Fibroblast of lung (primary cell): ENCODE measurements around the gene GSN. TPM values are rescaled to one million over a fixed set of nuclear protein-coding genes. Genes with fewer than 3 reads are reported as not detected.

Experiments used
- DNase-seq, 2 donors: peaks; one replicate each; pipeline versions ENCODE4 v3.0.0 to v3.0.0-alpha.2; 2010; ENCODE audit warnings: low read depth in 2 of 2
- H2AFZ ChIP-seq: 2 replicates; pipeline ENCODE4 v1.5.1; 2012; ENCODE audit warnings: low read length, control low read depth, inconsistent platforms
- H3K27ac ChIP-seq: 2 replicates; pipeline ENCODE4 v1.5.1; 2011; ENCODE audit warnings: low read length, control low read depth; ENCODE audit not compliant: insufficient read depth
- H3K27me3 ChIP-seq: 2 replicates; pipeline ENCODE4 v1.5.1; 2011; ENCODE audit warnings: mild to moderate bottlenecking, low read length; ENCODE audit not compliant: control insufficient read depth, insufficient read depth
- H3K36me3 ChIP-seq: 2 replicates; pipeline ENCODE4 v1.5.1; 2011; ENCODE audit warnings: low read length; ENCODE audit not compliant: control insufficient read depth, insufficient read depth
- H3K4me1 ChIP-seq: 2 replicates; pipeline ENCODE4 v1.5.1; 2011; ENCODE audit warnings: low read length; ENCODE audit not compliant: control insufficient read depth, insufficient read depth; ENCODE audit errors: extremely low read depth
- H3K4me2 ChIP-seq: 2 replicates; pipeline ENCODE4 v1.5.1; 2011; ENCODE audit warnings: low read length, control low read depth; ENCODE audit not compliant: insufficient read depth; ENCODE audit errors: extremely low read depth
- H3K4me3 ChIP-seq, 4 experiments: fragments of 200-600 bp in 1 of 4; sonication (generic) in 1 of 4; replicated peaks in 1 of 4; 2 replicates each; pipeline ENCODE4 v1.5.1; 2011 to 2016; ENCODE audit warnings: low read length in 4 of 4, low read depth in 3 of 4, mild to moderate bottlenecking in 3 of 4, control low read depth in 2 of 4, inconsistent platforms in 1 of 4, mixed read lengths in 1 of 4; ENCODE audit not compliant: insufficient read depth in 1 of 4; ENCODE audit errors: control extremely low read depth in 1 of 4
- H3K79me2 ChIP-seq: 2 replicates; pipeline ENCODE4 v1.5.1; 2012; ENCODE audit warnings: mild to moderate bottlenecking, low read length, inconsistent platforms; ENCODE audit not compliant: control insufficient read depth, insufficient read depth
- H3K9ac ChIP-seq: 2 replicates; pipeline ENCODE4 v1.5.1; 2011; ENCODE audit warnings: mild to moderate bottlenecking, low read length, control low read depth; ENCODE audit not compliant: insufficient read depth
- H3K9me3 ChIP-seq: 2 replicates; pipeline ENCODE4 v1.5.1; 2012; ENCODE audit warnings: low read depth, low read length; ENCODE audit not compliant: control insufficient read depth, insufficient read depth
- H4K20me1 ChIP-seq: 2 replicates; pipeline ENCODE4 v1.5.1; 2011; ENCODE audit warnings: low read length; ENCODE audit not compliant: control insufficient read depth, insufficient read depth; ENCODE audit errors: extremely low read depth
- EZH2 ChIP-seq: IDR thresholded peaks from 2 replicates; pipeline ENCODE4 v1.5.1; 2012; ENCODE audit warnings: low read length, control low read depth, mild to moderate bottlenecking; ENCODE audit errors: missing control alignments
- polyA plus RNA-seq, 2 donors: library from polyadenylated mRNA; depleted of rRNA in 1 of 2; stranded (reverse) in 1 of 2; unstranded in 1 of 2; fragments of >200 nt; gene quantifications; 2 replicates each; pipeline ENCODE4 v1.2.1, GENCODE V29; 2011 to 2012; ENCODE audit warnings: missing spikeins in 1 of 2
- total RNA-seq: library from RNA; depleted of rRNA; stranded (reverse); fragments of >200 nt; gene quantifications from 2 replicates; pipeline ENCODE4 v1.2.1, GENCODE V29; 2014
- TF ChIP-seq, protein P1 (sequence below), 2 donors: IDR thresholded peaks in 1 of 2; conservative IDR thresholded peaks in 1 of 2; 1 replicate in 1 of 2; 2 replicates in 1 of 2; pipeline ENCODE4 v1.5.1; 2011 to 2012; ENCODE audit warnings: low read length in 2 of 2, control low read depth in 1 of 2, inconsistent platforms in 1 of 2, low read depth in 1 of 2, mild to moderate bottlenecking in 1 of 2

GSN gene
- total and polyA plus RNA-seq, 2 donors (not counting 1 experiment from before 2014, with no cell fraction given), result 432 to 588 TPM

DNA sequence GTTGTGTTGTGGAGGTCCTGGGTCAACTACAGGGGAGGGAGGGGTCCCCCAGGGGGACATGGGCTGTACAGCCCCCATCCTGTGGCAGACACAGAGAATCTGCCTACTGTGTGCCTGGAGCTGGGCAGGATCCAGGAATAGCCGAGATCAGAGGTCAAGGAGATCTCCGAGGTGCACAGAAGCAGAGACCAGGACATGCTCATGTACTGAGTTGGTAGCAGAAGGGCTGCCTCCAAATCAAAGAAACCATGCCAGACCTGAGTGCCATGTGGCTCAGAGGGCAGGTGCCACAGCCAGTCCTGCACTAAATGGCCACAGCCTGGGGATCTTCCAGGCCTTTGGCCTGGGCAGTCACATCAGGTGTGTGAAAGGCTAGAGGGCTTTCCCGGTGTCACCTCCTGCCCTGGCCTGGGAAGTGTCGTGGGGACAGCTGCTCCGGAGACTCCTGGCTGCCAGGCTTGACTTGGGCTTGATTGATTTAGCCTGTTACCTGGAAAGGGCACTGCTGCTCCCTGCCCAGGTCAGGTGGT is 27.8 kb downstream of the GSN start:
- H3K4me1 ChIP-seq, result peaks cover 11% of the 10 kb centered on the region

DNA sequence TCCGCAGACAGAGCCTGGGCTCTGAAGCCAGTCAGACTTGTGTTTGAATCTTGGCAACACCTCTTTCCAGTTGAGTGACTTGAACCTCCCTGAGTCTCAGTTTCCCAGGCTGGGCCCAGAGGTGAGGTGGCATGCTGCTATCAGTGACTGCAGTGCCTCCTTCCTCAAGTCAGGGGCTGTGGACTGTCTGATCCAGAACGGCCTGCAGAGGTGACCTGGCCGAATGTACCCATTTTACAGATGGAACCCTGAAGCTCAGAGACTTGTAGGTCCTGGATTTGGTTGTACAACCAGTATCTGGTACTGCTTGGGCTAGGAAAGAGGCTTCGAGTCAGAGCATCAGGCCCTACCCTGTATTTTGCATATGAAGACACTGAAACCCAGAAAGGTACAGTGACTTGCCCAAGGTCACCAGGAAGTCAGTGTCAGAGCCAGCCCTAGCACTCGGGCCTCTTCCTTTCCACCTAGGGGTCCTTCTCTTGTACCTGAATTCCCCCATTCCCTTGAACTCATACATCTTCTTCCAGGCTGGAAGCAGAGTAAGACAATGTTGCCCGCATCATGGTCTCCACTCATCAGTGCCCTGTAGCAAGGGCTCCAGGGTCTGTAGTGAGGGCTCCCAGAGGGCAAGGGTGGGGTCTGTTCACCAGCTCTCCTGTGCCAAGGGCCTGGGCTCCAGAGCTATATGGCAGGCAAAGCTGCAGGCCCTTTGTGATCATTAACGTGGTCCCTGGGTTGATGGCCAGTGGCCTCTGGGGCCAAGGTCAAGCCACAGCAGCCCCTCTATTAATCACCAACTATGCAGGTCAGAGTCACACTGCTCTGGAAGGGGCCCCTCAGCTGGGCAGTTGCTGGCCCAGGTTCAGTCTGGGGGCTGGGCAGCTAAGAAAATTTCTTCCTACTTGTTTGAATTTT is 28.5 kb downstream of the GSN start:
- H3K36me3 ChIP-seq, result peaks cover 12% of the 10 kb centered on the region
- no peak for DNase-seq
- H3K9ac ChIP-seq, result no peak overlapping the region
- H3K9me3 ChIP-seq, result no peaks in the 10 kb centered on the region
- no peak overlapping the region for H3K4me3 ChIP-seq
- H4K20me1 ChIP-seq, result no peaks in the 10 kb centered on the region
- H3K79me2 ChIP-seq, result peaks cover 6% of the 10 kb centered on the region
- H2AFZ ChIP-seq, result no peak overlapping the region
- no peak overlapping the region for H3K27ac ChIP-seq
- H3K27me3 ChIP-seq, result no peaks in the 10 kb centered on the region
- H3K4me2 ChIP-seq, result no peak overlapping the region
- no peak for TF ChIP-seq EZH2
- TF ChIP-seq, protein P1, sequence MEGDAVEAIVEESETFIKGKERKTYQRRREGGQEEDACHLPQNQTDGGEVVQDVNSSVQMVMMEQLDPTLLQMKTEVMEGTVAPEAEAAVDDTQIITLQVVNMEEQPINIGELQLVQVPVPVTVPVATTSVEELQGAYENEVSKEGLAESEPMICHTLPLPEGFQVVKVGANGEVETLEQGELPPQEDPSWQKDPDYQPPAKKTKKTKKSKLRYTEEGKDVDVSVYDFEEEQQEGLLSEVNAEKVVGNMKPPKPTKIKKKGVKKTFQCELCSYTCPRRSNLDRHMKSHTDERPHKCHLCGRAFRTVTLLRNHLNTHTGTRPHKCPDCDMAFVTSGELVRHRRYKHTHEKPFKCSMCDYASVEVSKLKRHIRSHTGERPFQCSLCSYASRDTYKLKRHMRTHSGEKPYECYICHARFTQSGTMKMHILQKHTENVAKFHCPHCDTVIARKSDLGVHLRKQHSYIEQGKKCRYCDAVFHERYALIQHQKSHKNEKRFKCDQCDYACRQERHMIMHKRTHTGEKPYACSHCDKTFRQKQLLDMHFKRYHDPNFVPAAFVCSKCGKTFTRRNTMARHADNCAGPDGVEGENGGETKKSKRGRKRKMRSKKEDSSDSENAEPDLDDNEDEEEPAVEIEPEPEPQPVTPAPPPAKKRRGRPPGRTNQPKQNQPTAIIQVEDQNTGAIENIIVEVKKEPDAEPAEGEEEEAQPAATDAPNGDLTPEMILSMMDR (conservative IDR thresholded peaks at IDR 0.05 in 1 of 2, IDR thresholded peaks at IDR 0.05 in 1 of 2; ENCODE audit: low read depth in 1 of 2, low read length in 2 of 2), result no peak
- peaks cover 11% of the 10 kb centered on the region for H3K4me1 ChIP-seq

More for the DNA sequence above, 27.8 kb downstream of the GSN start:
- Histone ChIP-seq H3K27me3 (no peaks in the 10 kb centered on the region), H3K36me3 (peaks cover 11% of the 10 kb centered on the region), H3K9me3 (no peaks in the 10 kb centered on the region), H3K4me3 (no peak overlapping the region), H3K27ac (no peak overlapping the region), H3K79me2 (peaks cover 6% of the 10 kb centered on the region), H3K4me2 (no peak overlapping the region), H3K9ac (no peak overlapping the region), H2AFZ (no peak overlapping the region), H4K20me1 (no peaks in the 10 kb centered on the region)
- TF ChIP-seq EZH2, result no peak
- TF ChIP-seq, protein P1 (conservative IDR thresholded peaks at IDR 0.05 in 1 of 2, IDR thresholded peaks at IDR 0.05 in 1 of 2; ENCODE audit: low read depth in 1 of 2, low read length in 2 of 2), result no peak
- DNase-seq, result no peak

DNA sequence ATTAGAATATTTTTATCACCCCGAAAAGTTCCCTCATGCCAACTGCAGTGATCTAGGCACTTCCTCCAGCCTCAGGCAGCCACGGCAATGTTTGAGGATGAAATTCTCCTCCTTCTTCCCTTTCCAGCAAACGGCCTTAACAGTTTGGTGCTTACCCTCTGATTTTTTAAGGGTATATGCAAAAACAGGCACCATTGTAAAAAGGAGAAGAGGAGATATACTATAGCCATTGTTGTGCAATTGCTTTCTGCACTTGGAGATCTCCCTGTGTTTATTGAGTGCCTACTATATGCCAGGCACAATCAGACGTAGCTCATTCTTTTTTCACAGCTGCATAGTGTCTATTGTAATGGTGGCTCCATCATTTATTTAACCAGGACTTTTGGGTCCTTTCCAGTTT is 29.4 kb downstream of the GSN start:
- H3K9ac ChIP-seq, result no peak overlapping the region
- peaks cover 11% of the 10 kb centered on the region for H3K4me1 ChIP-seq
- no peak for TF ChIP-seq EZH2
- TF ChIP-seq, protein P1 (conservative IDR thresholded peaks at IDR 0.05 in 1 of 2, IDR thresholded peaks at IDR 0.05 in 1 of 2; ENCODE audit: low read depth in 1 of 2, low read length in 2 of 2), result no peak

More for the DNA sequence above, 29.4 kb downstream of the GSN start:
- Histone ChIP-seq H3K27me3 (no peaks in the 10 kb centered on the region), H3K27ac (no peak overlapping the region), H3K4me2 (no peak overlapping the region), H3K9me3 (no peaks in the 10 kb centered on the region), H4K20me1 (no peaks in the 10 kb centered on the region), H3K79me2 (peaks cover 3% of the 10 kb centered on the region), H3K4me3 (no peak overlapping the region), H3K36me3 (peaks cover 16% of the 10 kb centered on the region), H2AFZ (no peak overlapping the region)
- no peak for DNase-seq
